HG03039 (cell line): Measurements from ENCODE around the gene LRIF1.

ENCODE experiments used
- ATAC-seq: cut with Tn5 transposase; IDR thresholded peaks from one replicate; pipeline ENCODE4 v1.9.1; 2021; ENCODE audit warnings: mild to moderate bottlenecking, moderate library complexity; ENCODE audit not compliant: unreplicated experiment

The LRIF1 gene

DNA sequence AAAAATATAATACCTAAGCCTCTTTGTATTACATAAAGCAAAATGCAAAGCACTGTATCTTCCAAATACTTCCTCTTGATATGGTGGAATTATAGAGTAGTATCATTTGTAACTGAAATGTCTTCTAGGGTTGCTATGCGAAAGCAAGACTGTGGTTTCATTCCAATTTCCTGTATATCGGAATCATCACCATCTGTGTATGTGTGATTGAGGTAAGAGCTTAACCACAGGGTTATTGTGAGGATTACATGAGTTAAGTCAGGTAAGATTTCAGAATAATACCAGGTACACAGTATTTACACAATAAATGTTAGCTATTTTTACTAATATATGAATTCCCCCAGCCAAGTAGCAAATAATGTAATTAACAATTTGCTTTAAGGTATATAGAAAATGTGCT is 66.0 kb downstream of the LRIF1 start:
- no peak for ATAC-seq
